Neural crest cell (in vitro differentiated cells): ENCODE measurements around the gene PELI1. TPM values are rescaled to one million over a fixed set of nuclear protein-coding genes. Genes with fewer than 3 reads are reported as not detected.
A peak's percentile ranks its signal among the peaks of the same experiment; 100 is the strongest.

Experiments used
- DNase-seq: peaks from one replicate; pipeline ENCODE4 v3.0.0; 2021; ENCODE audit warnings: low read depth, mixed read lengths, low spot score
- H3K27ac Mint-ChIP-seq: one replicate; pipeline ENCODE4 v1.8.0; 2021; ENCODE audit warnings: mild to moderate bottlenecking, mixed read lengths; ENCODE audit not compliant: unreplicated experiment
- H3K27me3 Mint-ChIP-seq: 2 replicates; pipeline ENCODE4 v1.8.0; 2021; ENCODE audit warnings: low read depth, mild to moderate bottlenecking, mixed read lengths
- H3K36me3 Mint-ChIP-seq: 2 replicates; pipeline ENCODE4 v1.8.0; 2021; ENCODE audit warnings: low read depth, mild to moderate bottlenecking, mixed read lengths
- H3K4me1 Mint-ChIP-seq: 2 replicates; pipeline ENCODE4 v1.8.0; 2021; ENCODE audit warnings: mixed read lengths
- H3K4me3 Mint-ChIP-seq: one replicate; pipeline ENCODE4 v1.8.0; 2021; ENCODE audit warnings: mild to moderate bottlenecking, mixed read lengths
- H3K9me3 Mint-ChIP-seq: 2 replicates; pipeline ENCODE4 v1.8.0; 2021; ENCODE audit warnings: mixed read lengths
- total RNA-seq: library from RNA; stranded (reverse); gene quantifications from 2 replicates; pipeline ENCODE4 v1.2.1, GENCODE V29; 2021
- TF ChIP-seq, protein P1 (sequence below): fragments of 200-600 bp; sonication (generic); conservative IDR thresholded peaks from 2 replicates; pipeline ENCODE4 v1.5.0; 2021; ENCODE audit warnings: antibody characterized with exemption, mild to moderate bottlenecking

PELI1 gene
- total RNA-seq, 1 donor from 2014 or later: 52.1 TPM

DNA sequence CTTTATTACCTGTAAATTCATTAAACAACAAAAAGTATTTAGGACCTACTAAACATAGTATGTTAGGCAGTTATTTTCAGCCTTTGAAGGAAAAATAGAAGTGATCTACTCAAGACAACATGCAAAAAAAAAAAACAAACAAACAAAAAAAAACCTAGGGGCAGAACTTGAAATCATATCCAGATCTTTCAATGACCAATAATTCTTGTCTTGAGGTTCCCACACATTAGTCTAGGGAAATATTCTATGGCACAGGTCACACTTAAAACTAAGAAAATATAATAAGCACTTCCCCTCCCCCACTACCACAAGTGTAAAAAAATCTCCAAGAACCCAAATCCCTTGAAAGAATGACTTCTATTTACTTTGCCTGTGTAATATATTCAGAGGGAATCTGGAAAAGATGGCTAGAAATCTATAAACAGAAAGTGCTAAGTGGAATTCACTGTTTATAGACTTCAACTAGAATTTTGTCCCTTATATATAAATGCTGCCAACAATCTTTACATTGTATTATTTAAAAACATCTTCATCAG lies 3.5 kb downstream of the PELI1 start:
- H3K4me3 Mint-ChIP-seq: peak overlapping the region; percentile 61
- TF ChIP-seq, protein P1, sequence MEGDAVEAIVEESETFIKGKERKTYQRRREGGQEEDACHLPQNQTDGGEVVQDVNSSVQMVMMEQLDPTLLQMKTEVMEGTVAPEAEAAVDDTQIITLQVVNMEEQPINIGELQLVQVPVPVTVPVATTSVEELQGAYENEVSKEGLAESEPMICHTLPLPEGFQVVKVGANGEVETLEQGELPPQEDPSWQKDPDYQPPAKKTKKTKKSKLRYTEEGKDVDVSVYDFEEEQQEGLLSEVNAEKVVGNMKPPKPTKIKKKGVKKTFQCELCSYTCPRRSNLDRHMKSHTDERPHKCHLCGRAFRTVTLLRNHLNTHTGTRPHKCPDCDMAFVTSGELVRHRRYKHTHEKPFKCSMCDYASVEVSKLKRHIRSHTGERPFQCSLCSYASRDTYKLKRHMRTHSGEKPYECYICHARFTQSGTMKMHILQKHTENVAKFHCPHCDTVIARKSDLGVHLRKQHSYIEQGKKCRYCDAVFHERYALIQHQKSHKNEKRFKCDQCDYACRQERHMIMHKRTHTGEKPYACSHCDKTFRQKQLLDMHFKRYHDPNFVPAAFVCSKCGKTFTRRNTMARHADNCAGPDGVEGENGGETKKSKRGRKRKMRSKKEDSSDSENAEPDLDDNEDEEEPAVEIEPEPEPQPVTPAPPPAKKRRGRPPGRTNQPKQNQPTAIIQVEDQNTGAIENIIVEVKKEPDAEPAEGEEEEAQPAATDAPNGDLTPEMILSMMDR: no peak
- H3K27ac Mint-ChIP-seq: no peak overlapping the region
- no peaks in the 10 kb centered on the region for H3K27me3 Mint-ChIP-seq
- no peaks in the 10 kb centered on the region for H3K9me3 Mint-ChIP-seq
- peaks cover 48% of the 10 kb centered on the region for H3K4me1 Mint-ChIP-seq
- DNase-seq: no peak
- H3K36me3 Mint-ChIP-seq: peaks cover 4% of the 10 kb centered on the region

DNA sequence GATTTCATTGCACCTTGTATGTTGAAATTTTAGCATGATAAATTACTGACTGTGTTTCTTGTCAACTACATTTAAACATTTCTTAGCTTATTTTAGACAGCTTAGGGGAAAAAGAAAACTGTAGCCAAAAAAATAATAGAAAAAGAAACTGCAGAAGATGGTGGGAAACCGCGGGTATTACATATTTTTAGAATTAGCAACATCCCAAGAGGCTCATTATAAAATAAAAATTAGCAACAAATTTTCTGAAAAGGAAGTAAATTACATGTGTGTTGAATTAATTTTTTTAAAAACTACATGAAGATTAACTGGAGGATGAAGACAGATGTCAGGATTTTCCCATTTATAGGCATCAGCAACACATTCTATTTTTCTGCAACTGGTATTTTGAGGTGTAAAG lies 4.3 kb downstream of the PELI1 start:
- peaks cover 53% of the 10 kb centered on the region for H3K4me1 Mint-ChIP-seq
- H3K36me3 Mint-ChIP-seq: peaks cover 4% of the 10 kb centered on the region
- no peak overlapping the region for H3K4me3 Mint-ChIP-seq
- no peaks in the 10 kb centered on the region for H3K27me3 Mint-ChIP-seq
- H3K9me3 Mint-ChIP-seq: no peaks in the 10 kb centered on the region
- DNase-seq: no peak
- H3K27ac Mint-ChIP-seq: no peak overlapping the region
- TF ChIP-seq, protein P1: no peak

DNA sequence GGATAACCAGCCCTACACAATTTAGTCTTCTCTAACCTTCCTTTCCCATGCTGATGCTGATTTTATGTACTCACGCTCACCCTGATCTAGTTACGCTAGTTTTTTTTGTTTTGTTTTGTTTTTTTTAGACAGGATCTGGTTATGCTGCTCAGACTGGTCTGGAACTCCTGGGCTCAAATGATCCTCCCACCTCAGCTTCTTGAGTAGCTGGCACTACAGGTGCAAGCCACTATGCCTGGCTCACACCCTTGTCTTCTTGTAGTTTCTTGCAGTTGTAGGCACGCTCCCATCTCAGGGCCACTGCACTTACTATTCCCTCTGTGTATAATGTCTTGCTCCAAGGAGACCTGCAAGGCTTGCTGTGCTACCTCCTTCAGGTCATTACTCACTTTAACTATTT lies 6.2 kb downstream of the PELI1 start:
- H3K27ac Mint-ChIP-seq: no peak overlapping the region
- no peaks in the 10 kb centered on the region for H3K27me3 Mint-ChIP-seq
- peaks cover 49% of the 10 kb centered on the region for H3K4me1 Mint-ChIP-seq
- H3K36me3 Mint-ChIP-seq: peaks cover 4% of the 10 kb centered on the region
- TF ChIP-seq, protein P1: no peak
- no peak overlapping the region for H3K4me3 Mint-ChIP-seq
- H3K9me3 Mint-ChIP-seq: no peaks in the 10 kb centered on the region
- DNase-seq: no peak

DNA sequence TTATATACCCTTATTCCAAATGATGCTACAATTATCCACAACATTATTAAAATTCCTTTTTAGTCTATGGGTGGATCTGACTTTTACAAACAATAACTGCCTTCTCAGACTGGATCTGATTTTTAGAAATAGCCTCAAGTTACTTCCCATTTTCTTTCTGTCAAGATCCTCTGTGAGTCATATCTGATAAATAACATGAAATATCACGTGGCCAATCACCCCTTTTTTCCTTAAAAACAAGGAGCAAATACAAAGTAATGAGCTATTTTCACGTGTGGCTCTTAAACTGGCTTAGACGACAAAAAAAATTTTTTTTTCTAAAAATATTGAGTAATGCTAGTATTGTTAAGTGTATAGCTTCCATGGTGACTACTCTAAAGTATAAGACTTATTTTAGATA lies 6.7 kb downstream of the PELI1 start:
- Mint-ChIP-seq H3K36me3 (peaks cover 4% of the 10 kb centered on the region), H3K9me3 (no peaks in the 10 kb centered on the region), H3K27ac (no peak overlapping the region), H3K4me3 (no peak overlapping the region), H3K27me3 (no peaks in the 10 kb centered on the region), H3K4me1 (peaks cover 47% of the 10 kb centered on the region)
- DNase-seq: no peak
- TF ChIP-seq, protein P1: no peak

DNA sequence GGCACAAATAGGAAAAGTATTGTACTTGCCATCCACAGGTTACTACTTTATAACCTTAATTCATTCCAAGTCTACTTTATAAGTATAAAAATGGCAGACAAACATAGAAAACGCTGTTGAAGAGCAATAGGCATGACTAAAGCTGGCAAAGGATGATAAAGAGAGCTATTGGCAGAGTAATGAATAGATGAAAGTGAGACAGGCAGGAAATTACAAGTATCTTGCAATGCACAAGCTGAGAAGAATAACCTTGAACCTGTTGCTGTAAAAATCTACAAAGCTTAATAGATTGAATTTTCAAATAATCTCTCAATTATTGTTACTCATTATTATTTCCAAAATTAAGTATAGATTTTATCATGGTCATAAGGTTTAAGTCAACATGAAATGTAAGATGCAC lies 8.8 kb downstream of the PELI1 start:
- no peak overlapping the region for H3K27ac Mint-ChIP-seq
- TF ChIP-seq, protein P1: no peak
- no peak overlapping the region for H3K4me3 Mint-ChIP-seq
- H3K27me3 Mint-ChIP-seq: no peaks in the 10 kb centered on the region
- peaks cover 4% of the 10 kb centered on the region for H3K36me3 Mint-ChIP-seq
- no peaks in the 10 kb centered on the region for H3K9me3 Mint-ChIP-seq
- peaks cover 27% of the 10 kb centered on the region for H3K4me1 Mint-ChIP-seq
- DNase-seq: no peak

DNA sequence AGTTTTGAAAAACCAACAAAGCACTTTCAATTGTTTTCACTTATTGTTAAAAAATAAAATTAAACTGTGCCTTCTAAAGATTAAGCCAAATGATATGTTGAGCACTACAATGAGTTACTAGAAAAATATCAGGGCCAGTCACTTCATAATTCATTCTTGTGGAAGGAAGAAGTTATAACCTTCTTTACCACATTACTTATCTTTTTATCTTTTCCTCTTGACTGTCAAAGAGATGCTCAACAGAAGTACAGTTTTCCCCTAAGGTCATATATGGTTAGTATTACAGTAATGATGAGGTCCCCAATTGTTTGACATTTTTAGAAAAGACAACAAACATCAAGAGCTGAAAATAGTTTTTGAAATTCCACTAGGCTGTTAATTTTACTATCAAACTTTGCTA lies 9.4 kb downstream of the PELI1 start:
- no peak overlapping the region for H3K4me3 Mint-ChIP-seq
- H3K27ac Mint-ChIP-seq: no peak overlapping the region
- DNase-seq: no peak
- H3K27me3 Mint-ChIP-seq: no peaks in the 10 kb centered on the region
- H3K4me1 Mint-ChIP-seq: peaks cover 31% of the 10 kb centered on the region
- H3K36me3 Mint-ChIP-seq: peaks cover 4% of the 10 kb centered on the region
- TF ChIP-seq, protein P1: no peak
- no peaks in the 10 kb centered on the region for H3K9me3 Mint-ChIP-seq
